ENCODE data around the gene HTRA3.

Gene HTRA3

GRCh38 chr4:8332891-8333331 is 63.4 kb downstream of the HTRA3 start:
- in situ Hi-C loops (cut with MboI; ENCODE audit: low sequenced_read_pairs, unreplicated experiment), result no loop called here
- DNase-seq (ENCODE audit: low spot score), result no peak
- no peak for TF ChIP-seq CTCF (IDR thresholded peaks at IDR 0.05; ENCODE audit: borderline replicate concordance, control extremely low read depth, extremely low read depth, insufficient read depth, missing control alignments)

DNA sequence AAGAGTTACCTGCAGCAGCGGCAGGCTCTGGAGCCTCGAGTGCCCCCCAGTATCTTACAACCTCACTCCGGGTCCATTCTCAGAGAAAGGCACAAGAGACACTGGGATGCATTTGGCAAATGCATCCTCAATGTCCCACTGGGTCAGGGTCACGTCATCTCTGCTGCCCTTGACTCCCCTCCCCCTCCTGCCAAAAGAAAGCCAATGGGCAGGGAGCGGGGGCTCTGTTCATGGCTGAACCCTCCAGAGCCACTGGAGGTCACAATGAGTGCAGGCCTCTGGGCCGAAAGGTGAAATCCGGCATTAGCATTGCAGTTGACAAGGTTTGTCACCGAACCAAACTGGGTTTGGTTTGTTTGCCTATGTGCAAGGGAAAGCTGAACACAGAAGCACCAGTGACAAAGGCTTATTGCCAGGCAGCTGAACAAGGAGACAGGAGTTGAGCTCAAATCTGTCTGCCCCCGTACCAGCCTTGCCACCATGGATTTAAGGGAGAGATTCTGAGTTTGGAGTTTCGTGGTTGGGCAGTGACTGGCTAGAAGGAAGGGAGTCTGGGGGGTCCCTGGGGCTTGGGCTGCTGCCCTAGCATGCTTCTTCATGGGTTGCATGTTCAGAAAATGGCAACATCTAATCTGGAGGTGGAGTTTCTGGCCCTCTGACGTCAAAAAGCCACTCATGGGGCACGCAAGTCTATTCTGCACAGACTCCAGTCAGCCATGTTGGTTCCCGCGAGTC is 64.3 kb downstream of the HTRA3 start:
- in situ Hi-C loops (cut with MboI; ENCODE audit: low sequenced_read_pairs, unreplicated experiment), result no loop called here
- no peak for TF ChIP-seq CTCF (IDR thresholded peaks at IDR 0.05; ENCODE audit: borderline replicate concordance, control extremely low read depth, extremely low read depth, insufficient read depth, missing control alignments)
- DNase-seq (ENCODE audit: low spot score), result no peak

- in situ Hi-C loops (cut with MboI; ENCODE audit: low sequenced_read_pairs, unreplicated experiment), result no loop called here
- TF ChIP-seq CTCF (IDR thresholded peaks at IDR 0.05; ENCODE audit: borderline replicate concordance, control extremely low read depth, extremely low read depth, insufficient read depth, missing control alignments), result no peak
- no peak for DNase-seq (ENCODE audit: low spot score)
Observed at GRCh38 chr4:8334786-8335460, 65.4 kb downstream of the HTRA3 start.

- DNase-seq (ENCODE audit: low spot score), result no peak
- in situ Hi-C loops (cut with MboI; ENCODE audit: low sequenced_read_pairs, unreplicated experiment), result no loop called here
- no peak for TF ChIP-seq CTCF (IDR thresholded peaks at IDR 0.05; ENCODE audit: borderline replicate concordance, control extremely low read depth, extremely low read depth, insufficient read depth, missing control alignments)
Observed at GRCh38 chr4:8335848-8336247, 66.3 kb downstream of the HTRA3 start.

DNA sequence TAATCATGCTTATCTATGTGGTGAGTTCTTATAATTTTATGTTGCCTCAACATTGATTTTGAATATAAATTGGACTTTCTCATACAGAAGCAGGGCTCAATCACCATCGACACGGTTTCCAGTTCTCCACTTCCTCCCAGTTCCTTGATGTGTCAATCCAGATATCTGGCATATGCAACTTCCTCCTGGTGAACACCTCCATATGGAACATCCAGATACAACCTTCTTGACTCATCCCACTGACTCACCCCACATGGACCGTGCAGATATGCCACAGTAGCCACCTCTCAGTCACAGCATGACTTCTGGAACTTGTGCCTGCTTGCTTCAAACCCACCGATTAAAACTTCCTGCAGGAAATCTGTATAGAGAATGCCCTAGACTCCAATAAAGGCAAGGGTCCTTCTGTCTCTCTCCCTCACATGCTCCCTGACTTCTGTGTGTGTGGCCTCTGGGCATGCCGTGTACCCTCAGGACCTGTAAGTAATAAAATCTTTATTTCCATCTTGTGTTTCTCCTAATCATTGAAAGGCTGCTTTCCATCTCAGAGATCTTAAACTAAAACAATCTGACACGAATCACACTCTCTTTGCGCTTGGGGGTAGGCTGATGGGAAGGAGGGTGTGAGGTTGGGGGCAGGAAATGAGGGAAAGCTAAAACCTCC is 67.0 kb downstream of the HTRA3 start:
- in situ Hi-C loops (cut with MboI; ENCODE audit: low sequenced_read_pairs, unreplicated experiment), result no loop called here
- no peak for TF ChIP-seq CTCF (IDR thresholded peaks at IDR 0.05; ENCODE audit: borderline replicate concordance, control extremely low read depth, extremely low read depth, insufficient read depth, missing control alignments)
- no peak for DNase-seq (ENCODE audit: low spot score)

- no peak for DNase-seq (ENCODE audit: low spot score)
- in situ Hi-C loops (cut with MboI; ENCODE audit: low sequenced_read_pairs, unreplicated experiment), result no loop called here
- no peak for TF ChIP-seq CTCF (IDR thresholded peaks at IDR 0.05; ENCODE audit: borderline replicate concordance, control extremely low read depth, extremely low read depth, insufficient read depth, missing control alignments)
Observed at GRCh38 chr4:8338351-8338961, 68.9 kb downstream of the HTRA3 start.

Data from GM13976 (cell line).